ENCODE results near the gene SIL1.

SIL1 gene

DNA sequence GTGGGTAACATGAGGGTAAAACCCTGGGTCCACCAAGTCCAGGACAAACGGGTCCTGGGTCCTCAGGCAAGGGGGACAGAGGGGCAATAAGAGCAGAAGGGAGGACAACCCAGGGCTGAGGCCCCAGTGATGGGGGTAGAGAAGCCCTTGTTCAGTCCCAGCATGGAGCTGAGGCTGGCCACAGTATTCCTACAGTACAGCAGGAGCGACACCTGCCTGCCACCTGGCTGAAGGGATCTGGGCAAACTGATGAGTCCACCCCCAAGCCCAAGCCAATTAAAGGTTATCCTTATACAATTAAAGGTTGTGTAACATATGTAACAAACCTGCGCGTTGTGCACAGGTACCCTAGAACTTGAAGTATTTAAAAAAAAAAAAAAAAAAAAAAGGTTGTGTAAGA, 225.3 kb downstream of the SIL1 start:
- no peak for DNase-seq

DNA sequence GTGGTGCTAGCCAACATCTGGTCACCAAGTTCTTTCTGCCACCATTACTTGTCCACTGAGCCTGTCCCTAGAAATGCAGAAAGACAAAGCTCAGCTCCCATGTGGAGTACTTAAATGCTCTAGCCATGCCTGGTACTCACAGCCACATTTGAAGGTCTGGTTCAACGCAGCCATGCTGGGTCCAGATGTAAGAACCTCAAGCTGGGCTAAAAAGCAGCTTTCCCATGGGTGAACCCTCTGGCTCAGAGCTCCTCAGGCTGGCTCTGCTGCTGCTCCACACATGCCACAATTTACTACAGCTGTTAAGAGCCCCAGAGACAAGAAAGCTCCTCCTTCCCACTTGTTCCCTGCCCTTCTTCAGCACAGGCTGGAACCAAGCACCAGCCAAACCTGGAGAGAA, 225.9 kb downstream of the SIL1 start:
- no peak for DNase-seq

DNA sequence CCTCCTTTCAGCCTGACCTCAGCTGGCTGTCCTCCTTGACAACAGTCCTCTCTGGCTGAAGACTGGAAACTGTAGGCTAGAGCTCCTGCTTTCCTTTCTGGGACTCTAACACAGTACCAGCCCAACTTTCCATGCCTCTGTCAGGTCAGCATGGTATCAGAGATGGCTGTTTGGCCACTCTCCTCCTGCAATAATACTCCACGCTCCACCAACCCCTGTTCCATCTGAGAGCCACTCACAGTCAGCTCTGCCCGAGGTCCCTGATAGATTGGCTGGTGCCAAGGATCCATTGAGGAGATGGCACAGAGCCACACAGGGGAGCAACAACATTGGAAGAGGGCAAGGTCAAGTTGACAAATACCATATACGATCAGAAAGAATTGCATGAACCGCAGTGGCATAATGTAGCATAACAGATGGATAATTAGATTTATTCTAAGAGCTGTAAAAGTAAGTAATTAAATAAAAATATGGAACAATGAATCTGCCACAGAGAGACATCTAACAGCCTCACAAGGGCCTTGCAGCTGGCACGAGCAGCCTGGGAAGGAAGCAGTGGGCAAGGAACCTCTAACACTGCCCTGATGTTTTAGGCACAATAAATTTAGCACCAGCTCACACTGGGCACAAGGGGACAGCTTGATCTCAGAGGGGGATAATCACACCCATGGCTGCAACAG, 228.7 kb downstream of the SIL1 start:
- no peak for DNase-seq

DNA sequence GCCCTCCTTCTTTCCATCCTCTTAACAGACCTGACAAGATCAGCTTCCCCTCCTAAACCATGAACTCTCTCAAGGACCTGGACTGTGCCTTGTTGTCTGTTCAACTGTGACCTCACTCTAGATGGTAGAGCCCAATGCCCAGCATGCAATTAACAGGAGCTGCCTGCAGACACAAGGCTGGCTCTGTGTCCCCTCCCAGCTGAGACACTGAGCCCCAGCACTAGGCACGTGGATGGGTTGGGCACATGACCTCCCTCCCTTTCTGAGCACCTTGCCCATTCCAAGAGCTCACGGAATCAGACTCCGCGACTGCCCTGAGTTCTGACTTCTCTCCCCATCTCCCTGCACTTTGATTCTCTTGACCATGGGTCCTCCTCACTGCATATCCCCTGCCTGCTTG, 229.6 kb downstream of the SIL1 start:
- DNase-seq, result no peak

DNA sequence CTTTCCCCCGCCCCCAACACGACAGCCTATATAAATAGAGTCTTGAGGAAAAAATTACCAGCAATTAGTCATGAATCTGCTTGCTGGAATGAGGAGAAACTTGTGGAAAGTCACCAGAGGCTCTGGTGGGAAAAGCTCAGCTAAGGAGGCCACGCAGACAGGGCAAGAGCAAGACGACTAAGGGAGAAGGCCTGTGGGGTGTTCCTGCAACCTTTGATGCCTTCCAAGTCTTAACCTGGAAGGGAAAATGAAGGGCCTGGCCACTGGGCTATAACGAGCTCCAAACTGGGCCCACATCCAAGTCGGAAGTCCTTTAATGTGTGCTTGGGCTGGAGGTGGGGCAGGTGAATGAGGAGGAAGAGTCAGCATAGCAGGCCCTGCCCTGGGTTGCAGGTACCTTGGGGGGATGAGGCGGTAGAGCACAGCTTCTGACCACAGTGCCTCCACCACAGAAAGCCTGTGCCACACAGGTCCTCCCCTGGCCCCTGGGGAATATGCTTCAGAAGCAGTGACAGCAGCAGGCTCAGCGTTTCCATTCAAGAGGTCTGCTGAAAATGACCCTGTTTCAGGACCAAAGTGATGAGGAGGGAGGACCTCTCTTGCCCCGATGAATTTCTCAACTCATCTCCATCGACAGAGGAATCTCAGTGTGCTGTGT, 230.2 kb downstream of the SIL1 start:
- DNase-seq, result no peak

DNA sequence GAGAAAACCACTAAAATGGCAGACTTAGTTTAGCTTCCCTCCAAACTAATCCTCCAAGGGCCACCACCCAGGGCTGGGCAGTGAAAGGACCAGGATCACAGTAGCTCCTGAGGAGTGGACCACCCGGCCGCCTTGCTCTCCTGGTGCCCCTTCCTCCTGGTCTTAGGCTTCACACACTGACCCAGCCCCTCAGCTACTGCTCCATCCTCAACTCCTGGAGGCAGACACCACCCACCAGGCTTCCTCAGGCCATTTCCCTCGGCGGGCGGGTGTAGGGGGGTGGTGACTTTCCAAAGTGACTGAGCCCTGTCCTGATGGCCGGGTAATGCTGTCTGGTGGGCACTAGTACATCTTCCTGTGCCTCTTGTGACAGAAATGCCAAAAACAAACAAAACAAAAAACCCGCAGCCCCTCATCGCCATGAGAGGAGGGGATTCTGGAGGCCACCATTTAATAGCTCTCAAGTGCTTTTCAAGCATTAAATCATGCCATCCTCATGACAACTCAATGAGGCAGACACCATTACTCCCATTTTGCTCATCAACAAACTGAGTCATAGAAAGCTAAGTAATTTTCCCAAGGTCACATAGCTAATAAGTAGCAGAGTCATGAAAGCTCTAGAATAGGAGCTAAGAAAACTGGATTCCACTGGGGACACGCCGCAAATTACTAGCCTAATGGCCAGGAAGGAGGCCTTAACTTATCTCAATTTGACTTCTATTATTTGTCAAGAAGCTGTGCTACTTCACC, 231.8 kb downstream of the SIL1 start:
- no peak for DNase-seq

DNA sequence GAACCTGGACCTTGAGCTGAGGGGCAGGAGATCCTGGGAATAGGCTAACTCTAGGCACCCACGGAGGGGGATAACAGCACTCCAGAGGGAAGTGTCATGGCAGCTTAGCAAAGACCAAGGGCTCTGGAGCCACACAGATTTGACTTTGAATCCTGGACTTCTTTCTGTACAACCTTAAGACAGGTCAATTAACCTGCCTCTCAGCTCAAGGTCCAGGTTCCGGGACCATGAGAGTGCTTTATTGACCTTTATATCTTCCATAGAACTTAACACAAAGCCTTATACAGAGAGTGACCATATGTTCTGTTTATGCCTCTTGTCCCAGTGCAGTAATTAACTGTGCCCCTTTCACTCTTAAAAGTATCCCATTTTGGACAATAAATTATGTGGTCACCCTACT, 232.5 kb downstream of the SIL1 start:
- no peak for DNase-seq

DNA sequence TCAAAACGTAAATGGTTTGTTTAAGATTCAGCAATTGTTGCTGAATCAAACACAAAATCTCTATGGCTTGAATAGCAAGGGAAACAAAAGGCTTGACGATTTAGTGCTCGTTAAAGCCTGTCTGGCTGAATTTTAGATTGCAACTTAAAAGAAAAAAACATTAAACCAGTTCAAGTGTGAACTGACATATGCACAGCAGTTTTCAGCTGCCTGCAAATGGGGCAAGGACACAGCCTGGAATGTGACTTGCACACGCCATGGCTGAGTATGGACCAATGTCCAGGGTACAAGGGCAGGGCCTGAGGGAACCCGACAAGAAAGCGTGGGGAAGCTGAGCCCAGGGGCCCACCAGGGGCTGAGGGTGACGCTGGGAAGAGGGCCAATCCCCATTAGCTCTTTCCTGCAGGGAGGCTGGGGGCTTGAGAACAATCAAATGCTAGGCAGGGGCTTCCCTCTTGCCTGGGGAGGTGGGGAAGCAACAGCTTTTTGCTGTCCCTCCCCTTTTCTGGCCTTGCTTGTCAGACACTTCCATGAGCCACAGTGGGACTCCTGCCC, 233.4 kb downstream of the SIL1 start:
- no peak for DNase-seq

DNA sequence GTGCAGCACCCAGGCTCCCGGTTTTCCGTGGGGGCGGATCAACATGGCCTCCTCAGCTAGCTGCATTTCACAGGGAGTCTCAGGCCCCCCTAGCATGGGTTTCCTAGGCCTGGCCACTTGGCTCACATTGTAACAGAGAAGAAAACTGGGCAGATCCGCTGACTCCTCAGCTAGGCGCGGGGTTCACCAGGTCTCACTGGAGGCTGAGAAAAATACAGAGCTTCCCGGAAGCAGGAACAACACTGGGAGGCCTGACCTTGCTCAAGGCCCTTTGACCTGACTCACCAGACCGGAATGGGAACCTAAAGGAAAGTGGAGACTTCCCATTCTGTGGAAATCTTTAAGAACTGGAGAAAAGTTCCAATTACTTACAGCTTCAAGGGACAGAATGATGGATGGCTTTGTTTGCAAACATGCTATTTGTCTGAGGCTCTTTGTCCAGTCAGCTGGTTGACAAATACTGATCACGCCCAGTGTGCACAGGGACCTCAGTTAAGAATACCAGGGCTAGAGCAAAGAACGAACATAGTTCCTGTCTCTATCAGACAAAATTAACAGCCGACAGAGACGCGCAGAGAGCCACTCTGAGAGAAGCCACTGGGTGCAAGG, 234.3 kb downstream of the SIL1 start:
- DNase-seq, result no peak

DNA sequence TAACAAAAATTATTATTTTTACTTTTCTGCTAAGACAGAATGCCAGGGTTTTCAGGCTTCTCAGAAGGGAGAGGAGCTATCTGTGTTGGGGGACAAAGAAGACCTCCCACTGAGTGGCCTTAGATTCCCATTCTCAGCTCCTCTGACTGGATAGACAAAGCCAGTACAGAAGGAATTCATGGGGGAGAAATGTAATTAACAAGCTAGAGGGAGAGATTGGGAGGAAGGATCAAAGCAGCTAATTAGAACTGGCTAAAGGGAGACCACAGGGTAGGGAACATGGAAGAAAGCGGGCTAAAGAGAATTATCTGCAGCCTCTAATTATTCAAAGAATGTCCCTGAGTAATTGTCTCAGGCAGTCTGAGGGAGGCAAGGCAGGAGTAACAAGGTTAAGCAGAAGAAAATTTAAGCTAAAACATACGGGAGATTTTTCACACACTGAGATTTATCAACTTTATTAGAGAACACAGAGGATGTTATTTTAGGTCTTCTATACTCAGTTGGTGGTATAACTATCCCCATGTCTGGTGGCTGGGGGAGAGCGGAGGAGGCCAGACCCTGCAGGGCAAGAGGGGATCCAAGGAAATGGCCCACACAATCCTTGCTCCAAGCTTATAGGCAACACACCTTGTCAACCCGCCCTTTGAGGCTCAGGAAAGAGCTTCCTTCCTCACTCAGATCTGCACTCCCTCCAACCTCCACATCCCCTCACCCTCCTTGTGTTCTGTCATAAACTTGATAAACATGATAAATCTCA, 235.4 kb downstream of the SIL1 start:
- DNase-seq, result no peak

DNA sequence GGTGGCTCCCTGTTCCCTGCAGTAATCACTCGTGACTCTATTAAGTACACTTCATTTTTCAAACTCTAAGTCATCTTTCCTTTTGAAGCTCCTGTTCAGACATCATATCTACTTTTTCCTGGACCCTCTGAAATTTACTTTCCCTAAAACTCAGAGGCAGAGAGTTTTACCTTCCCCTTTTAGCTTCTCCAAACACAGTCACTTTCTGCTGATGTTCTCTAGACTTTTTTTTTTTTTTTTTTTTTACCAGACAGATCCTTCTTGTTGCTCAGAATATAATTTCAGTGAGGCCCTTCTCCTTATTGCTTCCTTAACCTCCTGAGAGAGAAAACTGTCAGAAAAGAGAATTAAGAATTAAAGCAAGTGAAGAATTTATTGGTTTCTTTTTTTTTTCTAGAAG, 236.4 kb downstream of the SIL1 start:
- DNase-seq, result no peak

DNA sequence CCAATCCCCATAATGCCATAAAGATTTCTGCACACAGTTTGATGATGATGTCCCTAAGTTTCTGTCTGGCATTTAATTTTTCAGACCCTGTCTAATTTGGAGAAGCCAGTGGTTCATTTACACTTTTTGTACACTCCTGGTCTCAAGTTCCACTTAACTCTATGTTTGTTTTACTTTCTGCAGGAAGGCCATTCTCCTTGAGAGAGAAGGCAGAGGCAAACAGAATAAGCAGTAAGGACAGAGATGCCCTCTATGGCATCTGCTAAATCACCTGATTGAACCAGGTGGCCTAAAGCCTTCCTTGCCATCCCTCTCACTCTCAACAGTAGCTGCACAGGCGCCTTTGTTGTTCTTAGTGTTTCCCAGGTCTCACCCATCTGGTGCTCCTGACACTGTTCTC, 236.9 kb downstream of the SIL1 start:
- DNase-seq, result no peak

DNA sequence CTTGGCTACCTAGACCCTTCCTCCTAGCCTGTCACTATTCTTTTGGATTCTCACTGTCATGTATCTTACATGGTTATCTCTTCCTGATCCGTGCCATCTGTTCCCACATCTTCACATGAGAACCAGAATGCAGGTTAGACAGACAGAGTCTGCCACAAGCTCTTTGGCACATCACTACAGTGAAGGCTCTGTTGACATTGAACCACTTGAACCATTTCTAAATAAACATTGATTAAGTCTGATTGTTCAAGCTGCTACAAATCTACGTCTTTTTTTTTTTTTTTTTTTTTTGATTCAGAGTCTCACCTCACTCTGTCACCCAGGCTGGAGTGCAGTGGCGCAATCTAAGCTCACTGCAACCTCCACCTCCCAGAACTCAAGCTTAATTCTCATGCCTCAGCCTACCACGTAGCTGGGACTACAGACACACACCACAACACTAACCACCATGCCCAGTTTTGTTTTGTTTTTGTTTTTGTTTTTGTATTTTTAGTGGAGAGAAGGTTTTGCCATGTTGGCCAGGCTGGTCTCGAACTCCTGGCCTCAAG, 237.9 kb downstream of the SIL1 start:
- no peak for DNase-seq

DNA sequence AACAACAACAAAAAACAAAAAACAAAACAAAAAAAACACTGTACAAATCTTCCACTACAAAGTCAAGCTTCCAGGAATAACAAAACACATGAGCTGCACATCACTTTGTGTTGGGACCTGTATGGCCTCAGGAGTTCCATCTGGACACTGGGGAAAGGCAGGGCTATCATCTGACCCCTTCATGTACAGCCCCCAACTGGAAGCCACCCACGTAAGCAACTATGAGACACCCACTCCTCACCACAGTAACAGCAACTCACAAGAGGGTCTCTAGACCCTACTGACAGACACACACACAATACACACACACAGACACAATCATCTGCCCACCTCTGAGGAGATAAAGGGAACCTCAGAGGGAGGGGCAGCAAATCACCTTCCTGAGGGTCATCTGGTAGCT, 241.4 kb downstream of the SIL1 start:
- no peak for DNase-seq

DNA sequence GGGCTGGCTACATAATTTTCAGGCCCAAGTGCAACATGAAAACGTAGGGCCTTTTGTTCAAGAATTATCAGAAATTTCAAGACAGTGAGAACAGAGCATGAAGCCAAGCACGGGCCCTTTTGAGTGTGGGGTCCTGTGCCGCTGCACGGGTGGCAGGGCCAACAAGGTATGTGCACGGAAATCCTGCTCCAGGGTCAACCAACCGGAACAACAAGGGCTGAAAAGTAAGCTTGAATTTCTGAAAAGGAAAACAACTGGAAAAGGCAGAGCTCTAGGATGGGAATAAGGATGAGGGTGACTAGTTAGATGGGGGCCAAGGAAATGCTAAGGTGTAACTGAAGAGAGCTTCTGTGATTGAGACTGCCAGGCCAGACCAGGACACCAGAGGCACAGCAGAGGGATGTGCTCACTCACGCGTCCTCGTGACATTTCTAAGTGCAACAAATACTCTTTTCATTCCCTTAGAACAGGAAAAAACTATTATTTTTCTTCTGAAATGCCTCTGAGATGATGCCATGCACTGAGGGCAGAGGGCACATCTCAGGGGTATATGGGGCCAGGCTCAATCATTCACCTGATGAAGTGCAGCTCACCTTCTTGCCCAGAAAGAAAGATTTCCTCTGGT, 242.4 kb downstream of the SIL1 start:
- DNase-seq, result no peak

DNA sequence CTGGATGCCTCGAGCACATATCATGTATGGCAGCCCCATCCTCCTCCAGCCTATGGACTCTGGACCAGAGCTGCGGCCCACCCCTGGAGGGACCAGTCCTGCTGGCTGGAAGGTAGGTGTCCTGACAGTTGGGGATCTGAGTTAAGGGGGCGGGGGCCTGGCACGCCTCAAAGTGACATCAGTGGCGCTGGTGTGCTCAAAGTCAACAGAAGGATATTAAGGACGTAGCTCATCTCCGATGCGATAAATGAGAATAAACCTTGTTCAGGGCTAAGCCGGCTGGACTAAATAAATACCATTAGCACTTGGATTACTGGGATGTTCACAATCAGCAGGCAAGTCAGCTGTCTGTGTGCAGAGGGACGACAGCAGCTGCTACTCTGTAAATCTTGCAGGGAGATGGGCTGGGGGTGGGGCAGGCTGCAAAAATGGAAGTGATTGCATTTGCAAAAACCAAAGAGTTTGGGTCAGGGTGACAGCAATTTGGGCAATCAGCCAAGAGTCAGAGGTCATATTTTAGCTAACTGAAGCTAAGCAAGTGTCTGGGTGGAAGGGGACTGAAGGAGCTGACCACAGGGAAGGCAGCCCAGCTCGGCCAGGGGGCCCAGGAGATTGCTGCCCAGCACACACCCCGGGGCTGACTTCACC, 243.0 kb downstream of the SIL1 start:
- DNase-seq, result no peak

DNA sequence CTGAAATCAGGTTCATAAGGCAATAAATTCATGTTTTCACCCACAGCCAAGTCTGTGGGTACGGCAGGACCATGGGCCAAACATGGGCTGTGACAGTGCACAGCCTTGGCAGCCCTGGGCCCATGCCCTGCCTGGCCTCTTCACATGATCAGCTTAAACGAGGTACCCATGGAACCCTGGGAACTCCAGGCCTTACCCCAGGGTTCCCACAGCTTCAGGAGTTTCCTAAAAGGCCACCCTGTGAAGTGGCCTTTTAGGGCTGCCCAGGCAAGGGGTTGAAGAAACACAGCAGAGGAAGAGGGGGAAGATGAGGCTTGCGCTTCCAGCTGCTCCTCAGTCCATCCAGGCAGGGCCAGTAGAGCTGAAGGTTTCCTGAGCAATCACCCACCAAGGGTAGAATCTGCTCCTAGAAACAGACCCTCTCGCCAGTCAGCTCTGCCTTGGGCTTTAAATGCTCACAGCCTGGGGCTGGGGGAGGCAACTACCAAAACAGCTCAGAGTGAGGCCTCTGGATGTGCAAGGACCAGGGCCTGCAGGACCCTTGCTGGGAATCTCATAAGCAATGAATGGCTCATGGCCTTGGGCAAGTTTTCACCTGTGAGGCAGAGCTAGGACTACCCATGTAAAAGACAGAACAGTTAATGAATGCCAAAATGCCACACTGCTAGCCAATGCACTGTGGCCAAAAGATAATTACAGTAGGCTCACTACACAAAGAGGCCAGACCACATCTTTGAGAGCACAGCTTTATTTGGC, 243.7 kb downstream of the SIL1 start:
- DNase-seq, result no peak

DNA sequence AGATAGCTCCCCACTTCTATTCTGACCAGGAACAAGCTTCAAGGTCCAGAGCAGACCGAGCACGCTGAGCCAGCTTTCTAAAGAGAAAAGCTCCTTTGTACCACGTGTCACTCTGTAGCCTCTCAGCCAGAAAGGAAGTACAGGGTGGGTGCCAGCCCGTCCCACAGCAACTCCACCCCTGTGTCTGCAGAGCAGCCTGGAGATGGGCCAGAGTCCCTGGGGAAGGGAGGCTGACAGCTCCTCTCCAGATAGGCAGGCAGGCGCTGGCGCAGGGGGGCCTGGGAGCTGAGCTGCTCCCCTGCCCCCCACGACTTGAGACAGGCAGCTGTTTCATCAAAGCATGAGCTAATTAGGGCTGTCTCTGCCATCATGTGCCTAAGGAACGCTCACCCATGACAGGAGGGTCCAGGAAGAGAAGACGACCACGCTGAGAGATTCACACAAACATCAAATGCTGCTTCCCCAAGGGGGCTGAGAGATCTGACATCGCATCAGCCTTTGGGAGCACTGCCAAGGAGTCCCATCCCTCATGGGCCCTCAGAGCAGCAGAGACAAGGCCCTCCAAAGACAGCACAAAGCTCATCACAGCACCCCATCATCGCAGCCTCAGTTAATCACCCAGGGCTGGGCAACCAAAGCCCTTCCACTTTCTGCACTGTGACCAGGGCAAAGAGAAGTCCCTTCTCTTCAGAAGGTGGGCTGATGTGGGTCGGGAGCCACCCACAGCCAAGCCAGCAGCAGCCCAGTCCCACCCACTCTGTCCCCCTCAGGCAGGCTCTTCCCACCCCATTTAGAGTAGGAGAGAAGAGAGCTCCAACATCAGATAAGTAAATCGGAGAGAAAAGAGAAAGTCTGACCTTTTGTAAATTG, 244.5 kb downstream of the SIL1 start:
- peak in 1 of 2 experiments; percentile 3 for DNase-seq

DNA sequence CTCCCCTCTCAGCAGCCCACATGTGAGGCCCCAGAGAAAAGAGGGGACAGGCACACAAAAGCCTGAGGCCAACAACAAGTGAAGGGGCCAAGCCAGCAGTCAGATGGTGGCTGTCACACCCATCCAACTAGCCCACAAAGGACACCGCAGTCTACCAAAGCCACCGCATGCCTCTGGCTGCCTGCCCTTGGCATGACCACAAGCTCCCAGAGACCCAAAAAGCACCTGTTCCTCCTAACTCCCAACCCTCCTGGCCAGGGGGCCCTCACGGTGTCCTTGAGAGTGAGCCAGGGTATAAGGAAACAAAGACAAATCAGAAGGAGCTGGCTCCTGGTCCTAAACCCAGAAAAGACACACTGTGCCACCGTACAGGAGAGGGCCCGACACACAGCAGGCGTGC, 245.2 kb downstream of the SIL1 start:
- DNase-seq, result no peak

Measured in stimulated activated CD4-positive, alpha-beta T cell treated with anti-CD3 and anti-CD28 coated beads, Interleukin-4, amount 100 ng/mL, for 4 hours (primary cell).